ENCODE data around the gene NRG2. TPM values are rescaled to one million over a fixed set of nuclear protein-coding genes. Genes with fewer than 3 reads are reported as not detected.

Gene NRG2
- total and polyA plus RNA-seq, 2 of the 4 experiments (the other 2 are of a cell fraction), result 0.18 TPM; not detected in 1

- POLR2A ChIA-PET (ENCODE audit: unreplicated experiment), result no interaction called here
- no peak overlapping the region for H3K4me2 ChIP-seq (ENCODE audit: low read depth, low read length)
These were observed 76.2 kb downstream of the NRG2 start for GRCh38 chr5:139966856-139967255.

More at GRCh38 chr5:139966856-139967255, 76.2 kb downstream of the NRG2 start:
- Histone ChIP-seq H3K9ac (ENCODE audit: low read depth, low read length) (no peak overlapping the region), H2AK9ac (replicated peaks; ENCODE audit: low read depth, low read length, poor library complexity) (no peak overlapping the region), H3K4ac (ENCODE audit: low read depth, low read length) (no peak overlapping the region), H3K23ac (ENCODE audit: low read depth, low read length) (no peak overlapping the region), H4K91ac (ENCODE audit: insufficient read depth, low read depth, low read length) (no peak overlapping the region), H4K5ac (ENCODE audit: low read depth, low read length) (no peak overlapping the region), H3K36me3 (ENCODE audit: control insufficient read depth, insufficient read depth, low read length) (no peaks in the 10 kb centered on the region), H3K14ac (replicated peaks; ENCODE audit: low read depth, low read length) (no peak overlapping the region), H3K79me1 (ENCODE audit: low read depth in 1 of 2, low read length in 2 of 2) (no peaks in the 10 kb centered on the region), H3K18ac (ENCODE audit: low read depth, low read length) (no peak overlapping the region), H3K27me3 (ENCODE audit: control insufficient read depth, insufficient read depth, low read length) (peaks cover 52% of the 10 kb centered on the region), H3K4me3 (ENCODE audit: insufficient read depth, low read depth, low read length) (no peak overlapping the region), H2BK20ac (ENCODE audit: low read depth, low read length) (no peak overlapping the region), H3K4me1 (ENCODE audit: control insufficient read depth, insufficient read depth, low read length) (no peaks in the 10 kb centered on the region), H3K9me1 (ENCODE audit: insufficient read depth, low read length) (no peaks in the 10 kb centered on the region), H2BK5ac (ENCODE audit: low read depth, low read length, poor library complexity, severe bottlenecking) (no peak overlapping the region), H2AK5ac (ENCODE audit: low read depth, low read length) (no peak overlapping the region), H3K9me3 (ENCODE audit: control insufficient read depth, insufficient read depth, low read length) (no peaks in the 10 kb centered on the region), H2BK120ac (ENCODE audit: low read depth, low read length) (no peak overlapping the region), H3K56ac (ENCODE audit: extremely low read depth, insufficient read depth, low read length) (no peak overlapping the region), H3K27ac (ENCODE audit: insufficient read depth, low read length) (no peak overlapping the region), H2AFZ (replicated peaks; ENCODE audit: low read length, poor library complexity) (no peak overlapping the region), H4K8ac (ENCODE audit: low read depth in 2 of 2, low read length in 2 of 2) (no peak overlapping the region), H4K20me1 (ENCODE audit: insufficient read depth, low read length) (no peaks in the 10 kb centered on the region), H2BK15ac (ENCODE audit: low read depth, low read length) (no peak overlapping the region)
- DNase-seq, result no peak
- TF ChIP-seq, protein P1, sequence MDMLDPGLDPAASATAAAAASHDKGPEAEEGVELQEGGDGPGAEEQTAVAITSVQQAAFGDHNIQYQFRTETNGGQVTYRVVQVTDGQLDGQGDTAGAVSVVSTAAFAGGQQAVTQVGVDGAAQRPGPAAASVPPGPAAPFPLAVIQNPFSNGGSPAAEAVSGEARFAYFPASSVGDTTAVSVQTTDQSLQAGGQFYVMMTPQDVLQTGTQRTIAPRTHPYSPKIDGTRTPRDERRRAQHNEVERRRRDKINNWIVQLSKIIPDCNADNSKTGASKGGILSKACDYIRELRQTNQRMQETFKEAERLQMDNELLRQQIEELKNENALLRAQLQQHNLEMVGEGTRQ (IDR thresholded peaks at IDR 0.05; ENCODE audit: low read depth, low read length), result no peak
- TF ChIP-seq RFX5 (IDR thresholded peaks at IDR 0.05; ENCODE audit: low read depth, low read length) (no peak), MAFK (IDR thresholded peaks at IDR 0.05; ENCODE audit: low read depth, low read length) (no peak), NFE2L2 (IDR thresholded peaks at IDR 0.05; ENCODE audit: low read depth, low read length) (no peak), MAZ (IDR thresholded peaks at IDR 0.05; ENCODE audit: borderline replicate concordance, low read depth, low read length) (no peak)
- intact Hi-C loops (cut with micrococcal nuclease), result loop anchor here (5.0 kb wide), 1 partner anchor 105 kb away; no protein-coding TSS in a partner anchor
- dilution Hi-C loops (cut with HindIII; ENCODE audit: low sequenced_read_pairs, unreplicated experiment), result no loop called here
- BruUV-seq (replicated peaks), result no TSS peak
- ATAC-seq (ENCODE audit: low read depth), result no peak
- CTCF ChIA-PET, result interaction anchor here (1.2 kb wide), 1 partner anchor 180 kb away, joined by 5 read pairs; no protein-coding TSS in a partner anchor
- no CpG with 5 or more reads among the region's 4 CpGs for WGBS, 2 experiments (ENCODE audit: extremely low coverage in 2 of 2, insufficient read length in 1 of 2)
- in situ Hi-C loops (cut with MboI; ENCODE audit: low sequenced_read_pairs), result loop anchor here (5.0 kb wide), 1 partner anchor 180 kb away; no protein-coding TSS in a partner anchor

Data from IMR-90 (cell line).